Spleen (tissue), 7 donors: ENCODE measurements around the gene INHA.

Experiments used
- POLR2A ChIP-seq, 3 donors: fragments of 450-650 bp; IDR thresholded peaks; one replicate each; pipeline ENCODE4 v1.5.1; 2017; ENCODE audit warnings: antibody characterized with exemption in 3 of 3, mild to moderate bottlenecking in 1 of 3
- TF ChIP-seq, protein P1 (sequence below), 11 experiments: fragments of 200-600 bp in 7 of 11; fragments of 450-650 bp in 4 of 11; sonication (generic) in 4 of 11; IDR thresholded peaks in 8 of 11; conservative IDR thresholded peaks in 3 of 11; 1 replicate in 7 of 11; 2 replicates in 4 of 11; pipeline versions ENCODE4 v1.4.0 to v1.8.0; 2016 to 2021; ENCODE audit warnings: antibody characterized with exemption in 11 of 11, inconsistent platforms in 4 of 11, mild to moderate bottlenecking in 1 of 11
- donor health status: DM: no; HTN: no; CAD: no; lungs with moderate emphysema.
- donor health status: DM: no; HTN: no; CAD: no.
- donor health status: DM: no; HTN: no; CAD: no.

GRCh38 chr2:219561179-219562048, 10.7 kb upstream of the INHA start:
- no peak for TF ChIP-seq POLR2A (IDR thresholded peaks at IDR 0.05)
- TF ChIP-seq, protein P1, sequence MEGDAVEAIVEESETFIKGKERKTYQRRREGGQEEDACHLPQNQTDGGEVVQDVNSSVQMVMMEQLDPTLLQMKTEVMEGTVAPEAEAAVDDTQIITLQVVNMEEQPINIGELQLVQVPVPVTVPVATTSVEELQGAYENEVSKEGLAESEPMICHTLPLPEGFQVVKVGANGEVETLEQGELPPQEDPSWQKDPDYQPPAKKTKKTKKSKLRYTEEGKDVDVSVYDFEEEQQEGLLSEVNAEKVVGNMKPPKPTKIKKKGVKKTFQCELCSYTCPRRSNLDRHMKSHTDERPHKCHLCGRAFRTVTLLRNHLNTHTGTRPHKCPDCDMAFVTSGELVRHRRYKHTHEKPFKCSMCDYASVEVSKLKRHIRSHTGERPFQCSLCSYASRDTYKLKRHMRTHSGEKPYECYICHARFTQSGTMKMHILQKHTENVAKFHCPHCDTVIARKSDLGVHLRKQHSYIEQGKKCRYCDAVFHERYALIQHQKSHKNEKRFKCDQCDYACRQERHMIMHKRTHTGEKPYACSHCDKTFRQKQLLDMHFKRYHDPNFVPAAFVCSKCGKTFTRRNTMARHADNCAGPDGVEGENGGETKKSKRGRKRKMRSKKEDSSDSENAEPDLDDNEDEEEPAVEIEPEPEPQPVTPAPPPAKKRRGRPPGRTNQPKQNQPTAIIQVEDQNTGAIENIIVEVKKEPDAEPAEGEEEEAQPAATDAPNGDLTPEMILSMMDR (IDR thresholded peaks at IDR 0.05 in 8 of 11, conservative IDR thresholded peaks at IDR 0.05 in 3 of 11), result no peak
